Naive thymus-derived CD4-positive, alpha-beta T cell (primary cell): ENCODE data around the gene CC2D2A. TPM values are rescaled to one million over a fixed set of nuclear protein-coding genes. Genes with fewer than 3 reads are reported as not detected.

Source experiments
- ATAC-seq: fragments of 150-1000 bp; cut with Tn5 transposase; 2 replicates; pipeline ENCODE4 v1.10.0; 2021; ENCODE audit warnings: mild to moderate bottlenecking, moderate library complexity
- CTCF ChIA-PET: fragments of 350-600 bp; sonication (Branson Sonifier 250); formaldehyde crosslinking; loops from one replicate; lab custom pipeline; 2021; ENCODE audit warnings: antibody characterized with exemption; lab: Charles Lee
- POLR2A ChIA-PET: fragments of 350-600 bp; sonication (Branson Sonifier 250); formaldehyde crosslinking; loops from one replicate; lab custom pipeline; 2021; ENCODE audit warnings: antibody characterized with exemption, inconsistent platforms; lab: Charles Lee
- DNase-seq, 9 donors: peaks; one replicate each; pipeline versions ENCODE4 v3.0.0 to v3.0.0-alpha.2; 2020 to 2022; ENCODE audit warnings: mixed read lengths in 1 of 9
- H3K27ac ChIP-seq: one replicate; pipeline ENCODE4 v1.7.0; 2013; ENCODE audit warnings: mild to moderate bottlenecking, low read depth, low read length, moderate library complexity
- H3K27me3 ChIP-seq, 2 donors: one replicate each; pipeline ENCODE4 v1.7.0; 2013; ENCODE audit warnings: low read length in 2 of 2, mild to moderate bottlenecking in 2 of 2, moderate library complexity in 2 of 2; ENCODE audit not compliant: control insufficient read depth in 2 of 2, insufficient read depth in 2 of 2
- H3K36me3 ChIP-seq, 3 experiments: 1 replicate in 2 of 3; 2 replicates in 1 of 3; pipeline ENCODE4 v1.7.0; 2013; ENCODE audit warnings: low read length in 3 of 3, mild to moderate bottlenecking in 3 of 3, moderate library complexity in 1 of 3; ENCODE audit not compliant: insufficient read depth in 3 of 3, control insufficient read depth in 2 of 3
- H3K4me1 ChIP-seq, 2 donors: one replicate each; pipeline ENCODE4 v1.7.0; 2013; ENCODE audit warnings: low read length in 2 of 2, mild to moderate bottlenecking in 2 of 2, moderate library complexity in 1 of 2; ENCODE audit not compliant: control insufficient read depth in 2 of 2, insufficient read depth in 2 of 2
- H3K4me3 ChIP-seq: 2 replicates; pipeline ENCODE4 v1.7.0; 2013; ENCODE audit warnings: mild to moderate bottlenecking, low read length
- H3K9me3 ChIP-seq, 3 experiments: 1 replicate in 2 of 3; 2 replicates in 1 of 3; pipeline ENCODE4 v1.7.0; 2013; ENCODE audit warnings: low read length in 3 of 3; ENCODE audit not compliant: control insufficient read depth in 2 of 3
- H3K27ac Mint-ChIP-seq, 9 donors: one replicate each; pipeline ENCODE4 v1.8.0; 2020 to 2022; ENCODE audit warnings: mixed read lengths in 9 of 9, mild to moderate bottlenecking in 8 of 9, moderate library complexity in 5 of 9, inconsistent platforms in 2 of 9
- H3K27me3 Mint-ChIP-seq, 5 donors: one replicate each; pipeline ENCODE4 v1.8.0; 2021 to 2022; ENCODE audit warnings: mixed read lengths in 5 of 5, mild to moderate bottlenecking in 1 of 5
- H3K36me3 Mint-ChIP-seq, 5 donors: one replicate each; pipeline ENCODE4 v1.8.0; 2020 to 2022; ENCODE audit warnings: mixed read lengths in 5 of 5, mild to moderate bottlenecking in 3 of 5, inconsistent platforms in 1 of 5
- H3K4me1 Mint-ChIP-seq, 7 donors: one replicate each; pipeline ENCODE4 v1.8.0; 2020 to 2022; ENCODE audit warnings: mixed read lengths in 7 of 7, mild to moderate bottlenecking in 3 of 7, inconsistent platforms in 1 of 7
- H3K4me3 Mint-ChIP-seq, 10 donors: one replicate each; pipeline ENCODE4 v1.8.0; 2020 to 2022; ENCODE audit warnings: mild to moderate bottlenecking in 10 of 10, mixed read lengths in 10 of 10, moderate library complexity in 6 of 10, inconsistent platforms in 2 of 10
- H3K9me3 Mint-ChIP-seq, 11 donors: one replicate each; pipeline ENCODE4 v1.8.0; 2020 to 2022; ENCODE audit warnings: mixed read lengths in 11 of 11, mild to moderate bottlenecking in 4 of 11, inconsistent platforms in 1 of 11, moderate library complexity in 1 of 11
- intact Hi-C, 2 donors: fragments of 100-400 bp; cut with micrococcal nuclease; formaldehyde crosslinking; loops; one replicate each; pipeline ENCODE4 v1.15.1; 2023
- polyA plus RNA-seq, 2 donors: library from polyadenylated mRNA; unstranded; fragments of 300-500 nt; fragmentation: Illumina TruSeq; gene quantifications; one replicate each; pipeline ENCODE4 v1.2.3, GENCODE V29; 2021
- total RNA-seq, 6 experiments: library from RNA in 5 of 6; stranded (reverse) in 5 of 6; gene quantifications; 1 replicate in 5 of 6; 2 replicates in 1 of 6; pipeline ENCODE4 v1.2.3 and lab custom pipeline; 2021 to 2026

The CC2D2A gene
- total and polyA plus RNA-seq, 7 experiments from 2014 or later, result 1.3 TPM; not detected in 6

- CTCF ChIA-PET, result no interaction called here
- no peaks in the 10 kb centered on the region for H3K27me3 Mint-ChIP-seq
- POLR2A ChIA-PET, result no interaction called here
- no peak overlapping the region for H3K27ac Mint-ChIP-seq
- no peaks in the 10 kb centered on the region for H3K4me1 ChIP-seq
- no peak overlapping the region for H3K4me3 Mint-ChIP-seq
- peaks cover 0 to 26% (median 0%) of the 10 kb centered on the region in 5 donors for H3K36me3 Mint-ChIP-seq
- H3K27ac ChIP-seq, result no peak overlapping the region
- no peak overlapping the region for H3K4me3 ChIP-seq
- H3K9me3 Mint-ChIP-seq, result no peaks in the 10 kb centered on the region
- intact Hi-C loops, result no loop called here
- H3K4me1 Mint-ChIP-seq, result peaks cover 0 to 18% (median 4%) of the 10 kb centered on the region in 7 donors
- no peaks in the 10 kb centered on the region for H3K36me3 ChIP-seq
- no peaks in the 10 kb centered on the region for H3K27me3 ChIP-seq
- no peaks in the 10 kb centered on the region for H3K9me3 ChIP-seq
- ATAC-seq (no peak), DNase-seq (no peak)
Measured at GRCh38 chr4:15586066-15586465, 116.4 kb downstream of the CC2D2A start.

GRCh38 chr4:15587649-15588048, 118.0 kb downstream of the CC2D2A start:
- H3K27ac Mint-ChIP-seq, result no peak overlapping the region
- ChIA-PET POLR2A (no interaction called here), CTCF (no interaction called here)
- Histone ChIP-seq H3K27me3 (no peaks in the 10 kb centered on the region), H3K36me3 (no peaks in the 10 kb centered on the region), H3K9me3 (no peaks in the 10 kb centered on the region), H3K4me1 (no peaks in the 10 kb centered on the region), H3K4me3 (no peak overlapping the region), H3K27ac (no peak overlapping the region)
- H3K4me1 Mint-ChIP-seq, result peaks cover 0 to 14% (median 0%) of the 10 kb centered on the region in 7 donors
- no peaks in the 10 kb centered on the region for H3K9me3 Mint-ChIP-seq
- intact Hi-C loops, result no loop called here
- no peaks in the 10 kb centered on the region for H3K27me3 Mint-ChIP-seq
- H3K36me3 Mint-ChIP-seq, result peaks cover 0 to 26% (median 0%) of the 10 kb centered on the region in 5 donors
- ATAC-seq (no peak), DNase-seq (no peak)
- no peak overlapping the region for H3K4me3 Mint-ChIP-seq

GRCh38 chr4:15592799-15593198, 123.1 kb downstream of the CC2D2A start:
- H3K36me3 ChIP-seq, result no peaks in the 10 kb centered on the region
- H3K27me3 ChIP-seq, result no peaks in the 10 kb centered on the region
- H3K4me1 Mint-ChIP-seq, result peaks cover 0 to 2% (median 0%) of the 10 kb centered on the region in 7 donors
- no peaks in the 10 kb centered on the region for H3K9me3 ChIP-seq
- DNase-seq, result no peak
- no peaks in the 10 kb centered on the region for H3K4me1 ChIP-seq
- ChIA-PET CTCF (no interaction called here), POLR2A (no interaction called here)
- intact Hi-C loops, result no loop called here
- no peak for ATAC-seq
- no peaks in the 10 kb centered on the region for H3K9me3 Mint-ChIP-seq
- no peaks in the 10 kb centered on the region for H3K27me3 Mint-ChIP-seq
- H3K27ac ChIP-seq, result no peak overlapping the region
- no peak overlapping the region for H3K4me3 Mint-ChIP-seq
- peaks cover 0 to 7% (median 0%) of the 10 kb centered on the region in 5 donors for H3K36me3 Mint-ChIP-seq
- no peak overlapping the region for H3K27ac Mint-ChIP-seq
- H3K4me3 ChIP-seq, result no peak overlapping the region

GRCh38 chr4:15598644-15599043, 129.0 kb downstream of the CC2D2A start:
- Histone ChIP-seq H3K9me3 (no peaks in the 10 kb centered on the region), H3K36me3 (no peaks in the 10 kb centered on the region), H3K4me3 (no peak overlapping the region), H3K27me3 (no peaks in the 10 kb centered on the region), H3K4me1 (no peaks in the 10 kb centered on the region), H3K27ac (no peak overlapping the region)
- Mint-ChIP-seq H3K27me3 (no peaks in the 10 kb centered on the region), H3K36me3 (peaks cover 4 to 27% (median 14%) of the 10 kb centered on the region in 5 donors), H3K4me3 (no peak overlapping the region), H3K9me3 (no peaks in the 10 kb centered on the region), H3K4me1 (no peaks in the 10 kb centered on the region), H3K27ac (no peak overlapping the region)
- DNase-seq (no peak), ATAC-seq (no peak)
- POLR2A ChIA-PET, result no interaction called here
- intact Hi-C loops, result no loop called here
- CTCF ChIA-PET, result interaction anchor here (1.3 kb wide), 1 partner anchor 12 kb away, joined by 3 read pairs; no protein-coding TSS in a partner anchor

GRCh38 chr4:15600176-15600575, 130.5 kb downstream of the CC2D2A start:
- Mint-ChIP-seq H3K4me1 (no peaks in the 10 kb centered on the region), H3K27me3 (no peaks in the 10 kb centered on the region), H3K4me3 (no peak overlapping the region), H3K36me3 (peaks cover 8 to 41% (median 28%) of the 10 kb centered on the region in 5 donors), H3K27ac (no peak overlapping the region), H3K9me3 (no peaks in the 10 kb centered on the region)
- CTCF ChIA-PET, result no interaction called here
- DNase-seq (no peak), ATAC-seq (no peak)
- no peaks in the 10 kb centered on the region for H3K27me3 ChIP-seq
- H3K4me1 ChIP-seq, result no peaks in the 10 kb centered on the region
- H3K27ac ChIP-seq, result no peak overlapping the region
- POLR2A ChIA-PET, result interaction anchor here (0.6 kb wide), 1 partner anchor 1970 kb away, joined by 3 read pairs; no protein-coding TSS in a partner anchor
- intact Hi-C loops, result no loop called here
- no peak overlapping the region for H3K4me3 ChIP-seq
- H3K9me3 ChIP-seq, result no peaks in the 10 kb centered on the region
- peaks cover 0 to 8% (median 0%) of the 10 kb centered on the region in 3 experiments for H3K36me3 ChIP-seq

- Histone ChIP-seq H3K27ac (no peak overlapping the region), H3K9me3 (no peaks in the 10 kb centered on the region), H3K36me3 (peaks cover 0 to 8% (median 0%) of the 10 kb centered on the region in 3 experiments), H3K27me3 (no peaks in the 10 kb centered on the region), H3K4me1 (no peaks in the 10 kb centered on the region), H3K4me3 (no peak overlapping the region)
- Mint-ChIP-seq H3K4me1 (no peaks in the 10 kb centered on the region), H3K27ac (peak overlapping the region in 1 of 9 donors; percentile 35), H3K9me3 (no peaks in the 10 kb centered on the region), H3K4me3 (no peak overlapping the region), H3K27me3 (no peaks in the 10 kb centered on the region), H3K36me3 (peaks cover 12 to 54% (median 42%) of the 10 kb centered on the region in 5 donors)
- intact Hi-C loops, result no loop called here
- no peak for DNase-seq
- ChIA-PET CTCF (no interaction called here), POLR2A (no interaction called here)
- no peak for ATAC-seq
Measured at GRCh38 chr4:15601862-15602261, 132.2 kb downstream of the CC2D2A start.

GRCh38 chr4:15605537-15605936, 135.9 kb downstream of the CC2D2A start:
- Histone ChIP-seq H3K4me1 (no peaks in the 10 kb centered on the region), H3K27ac (no peak overlapping the region), H3K36me3 (peaks cover 0 to 8% (median 3%) of the 10 kb centered on the region in 3 experiments), H3K4me3 (no peak overlapping the region), H3K9me3 (no peaks in the 10 kb centered on the region), H3K27me3 (no peaks in the 10 kb centered on the region)
- peaks cover 12 to 70% (median 55%) of the 10 kb centered on the region in 5 donors for H3K36me3 Mint-ChIP-seq
- H3K27ac Mint-ChIP-seq, result no peak overlapping the region
- no peaks in the 10 kb centered on the region for H3K9me3 Mint-ChIP-seq
- H3K4me1 Mint-ChIP-seq, result peaks cover 0 to 13% (median 5%) of the 10 kb centered on the region in 7 donors
- no peak overlapping the region for H3K4me3 Mint-ChIP-seq
- no peaks in the 10 kb centered on the region for H3K27me3 Mint-ChIP-seq
- CTCF ChIA-PET, result no interaction called here
- intact Hi-C loops, result no loop called here
- POLR2A ChIA-PET, result interaction anchor here (0.6 kb wide), 1 partner anchor 426 kb away, joined by 3 read pairs; no protein-coding TSS in a partner anchor
- DNase-seq, result no peak
- no peak for ATAC-seq
